SK-N-SH treated with all-trans-retinoic acid at 6 μM for 48 hours (cell line): Measurements from ENCODE around the gene PLXNA4.

Source experiments
- CREB5 ChIP-seq: fragments of 250-450 bp; sonication (Bioruptor Pico); IDR thresholded peaks from 2 replicates; pipeline ENCODE4 v1.5.1; 2020; ENCODE audit warnings: low read depth, mild to moderate bottlenecking, moderate library complexity
- CSRNP3 ChIP-seq: fragments of 250-450 bp; sonication (Bioruptor Pico); IDR thresholded peaks from 2 replicates; pipeline ENCODE4 v1.5.1; 2021; ENCODE audit warnings: mild to moderate bottlenecking, moderate library complexity
- ISL1 ChIP-seq: fragments of 250-450 bp; sonication (Bioruptor Pico); IDR thresholded peaks from 2 replicates; pipeline ENCODE4 v2.1.2; 2022; ENCODE audit warnings: mild to moderate bottlenecking, moderate library complexity
- PATZ1 ChIP-seq: fragments of 250-450 bp; sonication (Bioruptor Pico); IDR thresholded peaks from 2 replicates; pipeline ENCODE4 v1.8.0; 2020; ENCODE audit warnings: mild to moderate bottlenecking, moderate library complexity, borderline replicate concordance
- RARB ChIP-seq: fragments of 250-450 bp; sonication (Bioruptor Pico); IDR thresholded peaks from 2 replicates; pipeline ENCODE4 v1.8.0; 2021; ENCODE audit warnings: mild to moderate bottlenecking, moderate library complexity
- ZFP3 ChIP-seq: fragments of 250-450 bp; sonication (Bioruptor Pico); IDR thresholded peaks from 2 replicates; pipeline ENCODE4 v1.5.0; 2020; ENCODE audit warnings: mild to moderate bottlenecking, moderate library complexity
- ZFP30 ChIP-seq: fragments of 450-650 bp; formaldehyde crosslinking; IDR thresholded peaks from 2 replicates; pipeline ENCODE4 v1.5.0; 2022; ENCODE audit warnings: mild to moderate bottlenecking, moderate library complexity
- ZNF565 ChIP-seq: fragments of 450-650 bp; formaldehyde crosslinking; conservative IDR thresholded peaks from 2 replicates; pipeline ENCODE4 v1.5.0; 2020; ENCODE audit warnings: low read depth, mild to moderate bottlenecking, moderate library complexity
- ZNF70 ChIP-seq: fragments of 450-650 bp; formaldehyde crosslinking; IDR thresholded peaks from 2 replicates; pipeline ENCODE4 v1.5.0; 2020; ENCODE audit warnings: mild to moderate bottlenecking, moderate library complexity
- ZNF8 ChIP-seq: fragments of 450-650 bp; formaldehyde crosslinking; IDR thresholded peaks from 2 replicates; pipeline ENCODE4 v1.5.0; 2020; ENCODE audit warnings: mild to moderate bottlenecking, moderate library complexity

GRCh38 chr7:132090444-132090843, 485.8 kb downstream of the PLXNA4 start:
- TF ChIP-seq CSRNP3 (CRISPR knock-in tag) = no peak
- no peak for TF ChIP-seq ZFP3 (CRISPR knock-in tag)
- TF ChIP-seq ISL1 = no peak
- no peak for TF ChIP-seq ZNF70
- no peak for TF ChIP-seq ZNF8 (CRISPR knock-in tag)
- TF ChIP-seq ZFP30 (CRISPR knock-in tag) = no peak
- no peak for TF ChIP-seq RARB (CRISPR knock-in tag)
- no peak for TF ChIP-seq CREB5
- no peak for TF ChIP-seq PATZ1 (CRISPR knock-in tag)
- no peak for TF ChIP-seq ZNF565 (CRISPR knock-in tag)
